Activated CD4-positive, alpha-beta T cell treated with anti-CD3 and anti-CD28 coated beads, Interleukin-2, amount 10 ng/mL, durations not matched to agents 24 days and 14 days (primary cell): ENCODE data around the gene ZFHX2. TPM values are rescaled to one million over a fixed set of nuclear protein-coding genes. Genes with fewer than 3 reads are reported as not detected.

Experiments
- DNase-seq: peaks from one replicate; pipeline ENCODE4 v3.0.0; 2022
- H3K27ac Mint-ChIP-seq: one replicate; pipeline ENCODE4 v1.8.0; 2022; ENCODE audit warnings: mild to moderate bottlenecking, mixed read lengths
- H3K27me3 Mint-ChIP-seq: one replicate; pipeline ENCODE4 v1.8.0; 2022; ENCODE audit warnings: mixed read lengths
- H3K36me3 Mint-ChIP-seq: one replicate; pipeline ENCODE4 v1.8.0; 2022; ENCODE audit warnings: low read depth, mild to moderate bottlenecking, mixed read lengths
- H3K4me1 Mint-ChIP-seq: one replicate; pipeline ENCODE4 v1.8.0; 2021; ENCODE audit warnings: mixed read lengths
- H3K4me3 Mint-ChIP-seq: one replicate; pipeline ENCODE4 v1.8.0; 2022; ENCODE audit warnings: mild to moderate bottlenecking, moderate library complexity, mixed read lengths
- H3K9me3 Mint-ChIP-seq: one replicate; pipeline ENCODE4 v1.8.0; 2021; ENCODE audit warnings: mixed read lengths
- intact Hi-C: fragments of 100-400 bp; cut with micrococcal nuclease; formaldehyde crosslinking; loops from one replicate; pipeline ENCODE4 v1.15.1; 2023
- total RNA-seq: library from RNA; stranded (reverse); gene quantifications from 2 replicates; pipeline ENCODE4 v1.2.3, GENCODE V29; 2022

Gene ZFHX2
- total RNA-seq, 1 donor from 2014 or later: 2.8 TPM

DNA sequence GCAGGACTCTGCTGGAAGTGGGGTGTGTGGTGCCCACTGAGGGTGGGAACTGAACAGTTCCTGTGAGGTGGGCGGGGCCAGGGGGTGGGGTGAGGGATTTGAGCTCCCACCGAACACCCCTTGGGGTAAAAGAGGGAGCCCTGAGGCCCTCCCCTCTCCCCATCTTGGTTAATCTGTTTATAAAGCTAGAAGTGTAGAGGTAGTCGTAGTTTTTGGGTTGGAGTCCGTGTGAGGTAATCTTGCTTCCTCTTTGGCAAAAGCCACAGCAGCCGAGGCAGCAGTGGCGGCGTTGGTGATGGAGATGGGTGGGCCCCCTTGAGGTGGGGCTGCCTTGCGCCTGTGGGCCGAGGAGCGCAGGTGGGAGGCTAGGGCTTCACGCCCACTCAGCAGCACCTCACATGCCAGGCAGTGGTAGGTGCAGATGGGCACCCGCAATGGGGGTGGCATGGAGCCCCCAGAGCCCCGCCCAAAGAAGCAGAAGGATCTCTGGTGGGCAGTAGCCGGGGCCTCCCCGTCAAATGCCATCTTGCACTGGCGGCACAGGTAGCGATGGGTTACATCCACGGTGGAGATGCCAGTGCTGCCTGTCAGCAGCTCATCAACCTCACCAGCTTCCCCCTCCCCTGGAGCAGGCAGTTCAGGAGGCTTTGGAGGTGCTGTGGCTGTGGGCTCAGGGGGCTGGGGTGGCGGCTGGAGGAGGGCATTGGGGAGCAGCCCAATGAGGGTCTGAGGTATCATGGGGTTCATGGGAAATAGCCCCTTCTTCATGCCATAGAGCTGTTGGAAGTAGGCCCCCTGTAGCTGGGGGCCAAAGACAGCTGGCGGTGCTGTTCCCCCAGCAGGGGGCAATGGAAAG, 29.6 kb downstream of the ZFHX2 start:
- no peaks in the 10 kb centered on the region for H3K36me3 Mint-ChIP-seq
- no peaks in the 10 kb centered on the region for H3K4me1 Mint-ChIP-seq
- H3K9me3 Mint-ChIP-seq: no peaks in the 10 kb centered on the region
- no peaks in the 10 kb centered on the region for H3K27me3 Mint-ChIP-seq
- intact Hi-C loops: no loop called here
- no peak for DNase-seq
- H3K27ac Mint-ChIP-seq: no peak overlapping the region
- H3K4me3 Mint-ChIP-seq: no peak overlapping the region

DNA sequence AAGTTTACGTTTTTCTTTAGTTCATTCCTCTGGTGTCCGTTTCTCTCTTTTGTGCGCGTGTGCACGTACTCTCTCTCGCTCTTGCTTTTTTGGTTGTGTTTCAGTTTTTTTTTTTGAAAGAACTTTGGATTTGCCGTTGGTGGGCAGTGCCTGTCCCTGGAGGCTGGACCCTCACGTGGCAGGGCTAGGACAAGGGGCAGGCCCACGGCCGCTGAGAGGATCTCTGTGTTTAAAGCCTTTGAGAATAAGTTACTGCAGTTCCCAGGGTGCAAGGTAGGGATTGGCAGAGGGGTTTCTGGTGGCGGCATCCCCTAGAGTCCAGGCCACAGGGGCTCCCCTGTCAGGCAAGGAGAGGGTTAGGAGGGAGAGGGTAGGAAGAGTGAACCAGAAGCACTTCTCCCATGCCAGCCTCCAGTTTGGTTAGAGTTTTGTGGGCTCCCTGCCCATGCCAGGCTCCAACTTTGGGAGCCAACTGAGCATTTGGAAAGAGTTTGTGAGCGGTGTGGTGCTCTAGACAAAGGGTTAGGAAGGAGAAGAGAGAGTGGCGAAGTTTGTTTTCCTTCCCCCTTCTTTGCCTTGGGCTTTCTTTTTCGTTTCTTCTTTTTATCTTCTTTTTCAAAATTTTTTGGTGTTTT, 30.5 kb downstream of the ZFHX2 start:
- Mint-ChIP-seq H3K27ac (no peak overlapping the region), H3K4me1 (no peaks in the 10 kb centered on the region), H3K27me3 (no peaks in the 10 kb centered on the region), H3K36me3 (no peaks in the 10 kb centered on the region), H3K4me3 (no peak overlapping the region), H3K9me3 (no peaks in the 10 kb centered on the region)
- no peak for DNase-seq
- intact Hi-C loops: no loop called here

DNA sequence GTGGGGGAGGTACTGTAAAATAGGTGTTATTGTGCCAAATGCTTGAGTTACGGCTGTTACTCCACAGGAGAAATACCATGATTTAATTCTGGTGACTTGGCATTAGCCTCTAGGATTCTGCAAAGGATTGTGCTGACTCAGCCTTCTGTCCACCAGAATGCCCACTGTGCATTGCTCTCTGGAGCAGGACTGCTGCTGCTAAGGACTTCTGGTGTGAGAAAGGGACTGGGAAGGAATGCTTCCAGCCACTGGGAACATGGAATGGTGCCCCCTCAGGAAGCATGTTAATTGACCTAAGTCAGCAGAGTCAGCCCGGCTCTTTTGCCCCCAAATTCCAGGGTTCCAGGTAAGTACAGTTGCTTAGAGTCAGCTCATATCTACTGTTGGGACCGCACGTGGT, 32.9 kb downstream of the ZFHX2 start:
- Mint-ChIP-seq H3K4me3 (no peak overlapping the region), H3K36me3 (no peaks in the 10 kb centered on the region), H3K4me1 (no peaks in the 10 kb centered on the region), H3K9me3 (no peaks in the 10 kb centered on the region), H3K27ac (no peak overlapping the region), H3K27me3 (no peaks in the 10 kb centered on the region)
- intact Hi-C loops: no loop called here
- no peak for DNase-seq

DNA sequence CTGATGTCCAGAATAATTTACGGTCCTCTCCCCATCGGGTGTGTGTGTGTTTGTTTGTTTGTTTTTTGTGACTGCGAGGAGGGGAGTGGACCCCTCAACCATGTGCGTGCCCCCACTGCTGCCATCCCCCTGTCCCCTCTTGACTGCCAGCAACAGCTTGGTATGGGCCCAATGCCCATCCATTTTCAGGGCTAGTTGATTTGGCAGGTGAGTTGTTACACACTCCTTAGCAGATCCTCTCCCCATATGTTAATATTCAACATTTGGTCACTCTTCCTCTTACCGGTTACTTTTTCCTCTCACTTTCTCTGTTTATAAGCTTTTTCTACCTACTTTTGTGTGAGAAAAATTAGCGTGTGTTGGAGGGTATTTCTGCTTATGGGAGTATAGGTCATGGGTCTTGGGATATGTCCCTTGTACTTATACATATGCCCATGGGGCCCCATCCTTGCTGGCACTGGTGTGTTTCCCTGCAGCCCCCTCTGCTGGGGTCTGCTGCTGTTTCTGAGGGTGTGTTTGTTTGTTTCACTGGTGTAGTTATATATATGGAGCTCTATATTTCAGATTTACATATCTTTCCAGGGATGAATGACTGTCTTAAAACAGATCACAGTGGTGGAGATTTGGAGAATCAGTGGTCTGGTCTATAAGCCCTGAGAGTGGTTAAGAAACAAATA, 33.8 kb downstream of the ZFHX2 start:
- H3K4me1 Mint-ChIP-seq: no peaks in the 10 kb centered on the region
- no peaks in the 10 kb centered on the region for H3K36me3 Mint-ChIP-seq
- no peak overlapping the region for H3K27ac Mint-ChIP-seq
- intact Hi-C loops: no loop called here
- no peaks in the 10 kb centered on the region for H3K27me3 Mint-ChIP-seq
- DNase-seq: no peak
- no peaks in the 10 kb centered on the region for H3K9me3 Mint-ChIP-seq
- H3K4me3 Mint-ChIP-seq: no peak overlapping the region

DNA sequence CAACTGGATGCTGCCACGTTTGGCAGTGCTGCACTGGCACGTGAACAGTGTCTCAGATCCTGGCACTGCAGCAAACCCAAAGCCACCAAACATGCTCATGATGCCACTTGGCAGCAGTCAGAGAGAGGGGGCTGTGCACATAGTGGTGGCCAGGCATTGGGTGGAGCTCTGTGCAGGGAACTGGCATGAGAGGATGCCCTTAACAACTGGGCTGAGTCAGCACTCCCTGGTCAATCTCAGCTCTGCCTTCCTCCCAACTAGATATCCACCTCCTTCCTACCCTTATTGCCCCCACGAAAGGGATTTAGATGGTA, 37.0 kb downstream of the ZFHX2 start:
- no peak overlapping the region for H3K27ac Mint-ChIP-seq
- peaks cover 2% of the 10 kb centered on the region for H3K4me1 Mint-ChIP-seq
- H3K36me3 Mint-ChIP-seq: no peaks in the 10 kb centered on the region
- intact Hi-C loops: no loop called here
- no peak for DNase-seq
- no peaks in the 10 kb centered on the region for H3K9me3 Mint-ChIP-seq
- H3K27me3 Mint-ChIP-seq: no peaks in the 10 kb centered on the region
- no peak overlapping the region for H3K4me3 Mint-ChIP-seq

DNA sequence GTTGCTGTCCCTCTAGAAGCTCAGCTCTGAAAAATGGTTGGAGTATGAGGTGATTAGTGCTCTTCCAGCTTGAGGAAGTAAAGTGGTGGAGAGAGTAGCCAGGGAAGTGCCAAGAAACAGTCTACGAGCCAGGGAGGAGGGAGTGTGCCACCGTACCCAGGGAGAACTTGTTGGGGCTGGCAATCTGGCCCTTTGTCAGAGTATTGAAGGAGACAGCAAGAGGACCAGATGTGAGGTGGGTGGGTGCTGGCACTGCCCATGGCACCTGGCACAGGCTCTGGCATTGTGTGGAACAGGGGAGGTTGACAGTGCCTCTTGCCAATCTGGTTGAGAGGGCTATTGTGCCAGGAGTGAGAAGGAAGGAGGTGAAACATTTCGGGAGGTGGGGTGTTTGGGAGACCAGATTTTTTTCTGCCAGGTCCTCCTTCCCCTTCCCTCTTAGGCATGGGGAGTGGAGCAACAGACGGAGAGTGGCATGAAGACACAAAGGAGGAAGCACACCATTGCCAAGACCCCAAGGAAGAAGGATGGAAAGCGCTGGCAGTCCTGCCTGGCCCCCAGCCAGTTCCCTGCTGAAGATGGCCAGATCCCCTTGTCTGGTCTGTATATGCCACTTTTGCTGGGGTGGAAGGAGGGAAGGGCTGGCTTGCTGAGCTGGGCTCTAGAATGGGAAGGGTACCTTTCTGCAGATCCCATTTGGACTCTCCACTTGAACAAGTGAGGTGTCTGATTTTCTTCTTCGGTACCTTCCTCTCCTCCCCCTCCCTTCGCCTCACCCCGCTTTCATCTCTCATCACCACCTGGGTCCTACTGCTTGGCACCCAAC, 37.5 kb downstream of the ZFHX2 start:
- Mint-ChIP-seq H3K27ac (no peak overlapping the region), H3K27me3 (no peaks in the 10 kb centered on the region), H3K4me1 (peaks cover 2% of the 10 kb centered on the region), H3K4me3 (no peak overlapping the region), H3K9me3 (no peaks in the 10 kb centered on the region), H3K36me3 (no peaks in the 10 kb centered on the region)
- intact Hi-C loops: no loop called here
- no peak for DNase-seq

DNA sequence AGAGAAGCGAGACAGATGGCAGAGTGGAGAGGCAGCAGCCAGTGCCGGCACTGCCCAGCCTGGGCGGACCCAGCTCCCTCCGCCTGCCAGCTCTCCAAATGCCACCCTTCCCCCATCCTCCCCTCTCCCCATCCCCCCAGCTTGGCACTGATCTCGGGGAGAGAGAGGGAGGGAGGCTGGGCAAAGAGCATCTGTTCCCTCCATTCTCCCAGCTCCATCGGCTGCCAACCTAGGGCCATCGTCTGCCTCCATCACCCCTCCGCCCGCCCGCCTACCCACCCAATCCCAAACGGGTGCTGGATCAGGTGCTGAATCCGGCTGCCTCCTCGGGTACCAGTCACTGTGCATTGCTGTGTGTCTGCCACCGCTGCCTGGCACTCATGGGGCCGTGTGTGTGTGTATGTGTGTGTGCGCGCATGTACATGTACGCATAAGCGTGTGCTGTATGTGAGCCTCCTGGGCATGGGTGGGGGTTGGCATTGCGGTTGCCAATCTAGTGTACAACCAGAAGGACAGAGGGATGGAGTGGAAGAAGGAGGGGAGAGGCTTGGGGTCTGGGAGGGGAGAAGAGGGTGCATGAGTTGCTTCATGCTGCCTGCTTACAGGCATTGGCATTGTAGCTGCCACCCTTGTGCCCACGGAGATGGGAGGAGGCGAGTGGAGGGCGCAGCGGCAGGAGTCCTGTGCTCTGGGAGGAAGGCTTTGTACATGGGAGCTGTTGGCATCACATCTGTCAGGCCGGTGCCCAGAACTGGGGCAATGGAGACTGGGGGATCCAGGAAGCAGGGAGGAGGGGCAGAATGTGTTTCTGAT, 38.4 kb downstream of the ZFHX2 start:
- intact Hi-C loops: no loop called here
- no peak for DNase-seq
- Mint-ChIP-seq H3K4me3 (no peak overlapping the region), H3K27me3 (no peaks in the 10 kb centered on the region), H3K27ac (no peak overlapping the region), H3K36me3 (no peaks in the 10 kb centered on the region), H3K4me1 (peaks cover 2% of the 10 kb centered on the region), H3K9me3 (no peaks in the 10 kb centered on the region)

DNA sequence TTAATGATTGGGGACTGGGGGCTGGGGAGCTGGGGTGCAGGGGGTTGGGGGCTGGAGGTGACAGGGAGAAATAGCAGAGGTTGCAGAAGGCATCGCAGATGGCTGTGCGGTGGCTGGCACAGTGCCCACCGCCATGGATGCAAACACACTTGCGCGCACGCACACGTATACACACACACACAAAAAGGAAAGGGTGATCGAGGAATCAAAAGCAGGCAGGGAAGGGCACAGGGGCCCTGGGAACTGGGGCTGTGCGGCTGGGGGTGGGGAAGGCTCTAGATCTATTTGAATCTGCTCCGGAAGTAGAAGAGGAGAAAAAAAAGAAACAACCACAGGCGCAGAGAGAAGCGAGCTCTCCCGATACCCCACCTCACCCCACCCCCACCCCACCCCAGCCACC, 39.4 kb downstream of the ZFHX2 start:
- Mint-ChIP-seq H3K27ac (peak overlapping the region; percentile 4), H3K27me3 (no peaks in the 10 kb centered on the region), H3K4me3 (peak overlapping the region; percentile 51), H3K4me1 (peaks cover 2% of the 10 kb centered on the region), H3K36me3 (no peaks in the 10 kb centered on the region), H3K9me3 (no peaks in the 10 kb centered on the region)
- DNase-seq: no peak
- intact Hi-C loops: no loop called here

DNA sequence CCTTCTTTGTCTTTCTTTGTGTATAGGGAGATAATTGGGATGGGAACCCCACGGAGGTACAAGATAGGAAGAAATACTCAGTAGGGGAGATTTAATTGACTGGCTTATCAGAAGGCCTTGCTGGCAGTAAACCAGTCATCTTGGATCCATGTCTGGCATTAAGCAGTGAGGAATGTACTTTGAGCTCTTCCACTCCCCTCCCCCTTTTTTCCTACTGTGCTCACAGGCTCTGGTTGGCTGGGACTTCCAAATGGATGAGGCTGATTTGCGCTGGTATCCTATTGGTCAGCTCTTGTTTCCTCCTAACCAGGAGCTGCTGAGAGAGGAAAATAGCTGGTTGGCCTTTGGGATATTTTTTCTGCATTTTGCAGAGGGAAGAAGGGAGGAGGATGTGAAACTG, 57.3 kb downstream of the ZFHX2 start:
- intact Hi-C loops: no loop called here
- Mint-ChIP-seq H3K4me1 (no peaks in the 10 kb centered on the region), H3K9me3 (no peaks in the 10 kb centered on the region), H3K27me3 (no peaks in the 10 kb centered on the region), H3K4me3 (no peak overlapping the region), H3K27ac (no peak overlapping the region), H3K36me3 (no peaks in the 10 kb centered on the region)
- no peak for DNase-seq

DNA sequence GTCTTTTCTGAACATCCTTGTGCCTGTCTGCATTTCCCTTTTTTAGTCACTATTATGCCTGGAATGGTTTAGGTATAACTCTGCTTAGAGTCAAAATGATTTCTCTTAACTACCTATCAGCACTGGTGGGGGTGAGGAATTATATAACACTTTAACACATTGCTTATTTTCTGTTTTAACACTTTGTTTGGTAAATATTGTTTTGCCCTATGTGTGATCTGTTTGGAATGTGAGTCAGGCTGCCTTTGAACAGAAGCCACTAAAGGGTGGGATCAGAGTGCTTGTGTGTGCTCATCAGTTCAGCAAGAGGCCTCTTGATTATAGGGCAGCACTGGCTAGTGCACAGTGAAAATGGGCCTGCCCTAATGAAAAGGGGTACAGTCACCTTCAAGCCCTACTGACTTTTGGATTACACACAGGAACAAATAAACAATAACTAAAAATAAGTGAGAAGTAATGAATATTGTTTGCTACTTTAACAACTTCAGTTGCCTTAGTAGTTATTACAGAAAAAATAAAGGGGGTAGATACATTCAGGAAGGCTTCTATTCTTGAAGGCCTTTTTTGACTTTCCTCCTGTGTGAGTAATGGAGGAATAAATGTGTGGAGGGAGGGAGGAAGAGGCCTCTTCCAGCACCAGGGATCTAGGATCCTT, 58.8 kb downstream of the ZFHX2 start:
- Mint-ChIP-seq H3K4me3 (no peak overlapping the region), H3K27ac (no peak overlapping the region), H3K4me1 (no peaks in the 10 kb centered on the region), H3K27me3 (no peaks in the 10 kb centered on the region), H3K36me3 (no peaks in the 10 kb centered on the region), H3K9me3 (no peaks in the 10 kb centered on the region)
- DNase-seq: no peak
- intact Hi-C loops: no loop called here

DNA sequence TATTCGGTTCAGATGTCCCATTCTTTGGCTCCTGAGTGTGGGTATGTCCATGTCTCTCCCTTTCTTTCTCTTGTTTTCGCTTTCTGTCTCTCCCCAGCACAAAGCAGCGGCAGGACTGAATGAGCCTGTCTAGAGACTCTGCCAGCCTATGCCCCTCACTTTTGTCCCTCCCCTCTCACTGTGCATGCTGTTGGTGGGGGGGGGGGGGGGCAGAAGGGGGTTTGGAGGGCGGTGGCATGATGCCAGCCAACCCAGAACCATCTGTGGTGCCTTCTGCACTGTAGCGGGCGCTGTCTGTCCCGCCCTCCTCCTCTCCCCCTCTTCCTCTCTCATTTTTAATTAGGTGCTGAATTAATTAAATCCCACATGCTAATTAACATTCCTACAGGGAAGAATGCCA, 64.3 kb downstream of the ZFHX2 start:
- H3K36me3 Mint-ChIP-seq: peaks cover 2% of the 10 kb centered on the region
- H3K4me1 Mint-ChIP-seq: no peaks in the 10 kb centered on the region
- H3K27ac Mint-ChIP-seq: no peak overlapping the region
- H3K9me3 Mint-ChIP-seq: no peaks in the 10 kb centered on the region
- no peak overlapping the region for H3K4me3 Mint-ChIP-seq
- no peaks in the 10 kb centered on the region for H3K27me3 Mint-ChIP-seq
- DNase-seq: no peak
- intact Hi-C loops: no loop called here

DNA sequence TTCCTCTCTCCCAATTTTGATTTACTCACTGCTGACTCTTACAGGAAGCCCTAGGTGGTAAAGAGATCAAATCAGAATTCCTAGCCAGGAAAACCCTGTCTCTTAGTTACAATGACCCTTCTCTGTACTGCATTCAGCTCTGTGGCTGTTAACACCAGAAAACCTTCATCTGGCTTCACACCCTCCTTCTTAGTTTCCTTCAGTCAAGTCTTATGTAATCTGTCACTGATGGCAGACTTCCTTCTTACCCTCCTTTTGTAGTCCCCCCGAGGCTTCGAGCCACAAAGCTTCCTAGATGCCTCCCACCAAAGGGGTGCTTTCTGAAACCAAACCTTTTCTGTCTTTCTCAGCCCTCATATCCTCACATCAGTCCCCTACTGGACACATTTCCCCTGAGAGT, 65.5 kb downstream of the ZFHX2 start:
- Mint-ChIP-seq H3K27me3 (no peaks in the 10 kb centered on the region), H3K4me3 (no peak overlapping the region), H3K4me1 (no peaks in the 10 kb centered on the region), H3K27ac (no peak overlapping the region), H3K9me3 (no peaks in the 10 kb centered on the region), H3K36me3 (peaks cover 5% of the 10 kb centered on the region)
- intact Hi-C loops: no loop called here
- no peak for DNase-seq

DNA sequence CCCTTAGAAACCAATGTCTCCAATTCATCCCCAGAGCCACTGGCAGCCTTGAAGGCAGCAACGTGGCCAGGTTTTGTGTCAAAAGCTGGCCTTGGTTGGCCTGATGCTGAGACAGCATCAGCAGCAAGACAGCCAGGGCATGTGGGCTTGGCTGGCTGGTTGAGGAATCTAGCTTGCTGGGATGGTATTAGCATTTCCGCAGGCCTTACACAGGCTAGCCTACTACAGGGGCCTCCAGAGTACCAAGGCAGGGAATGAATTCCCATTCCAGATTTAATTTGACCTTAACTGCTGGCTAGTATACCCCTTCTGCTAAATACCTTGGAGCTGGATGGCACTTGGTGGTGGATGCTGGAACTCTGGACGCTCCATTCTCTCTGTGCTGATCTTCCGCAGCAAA, 66.2 kb downstream of the ZFHX2 start:
- Mint-ChIP-seq H3K27me3 (no peaks in the 10 kb centered on the region), H3K36me3 (peaks cover 5% of the 10 kb centered on the region), H3K9me3 (no peaks in the 10 kb centered on the region), H3K4me1 (no peaks in the 10 kb centered on the region), H3K27ac (no peak overlapping the region), H3K4me3 (no peak overlapping the region)
- DNase-seq: no peak
- intact Hi-C loops: no loop called here
